HG02970 (cell line): ENCODE data around the gene S100A7A.
"Not testable (repeated sequence)": the region's sequence is repeated elsewhere in the genome, so short reads cannot be mapped to it uniquely, and the experiment has no call there.

Source experiments
- ATAC-seq: cut with Tn5 transposase; IDR thresholded peaks from one replicate; pipeline ENCODE4 v1.9.1; 2021; ENCODE audit warnings: mild to moderate bottlenecking, moderate library complexity, moderate number of reproducible peaks; ENCODE audit not compliant: unreplicated experiment, low FRiP score

S100A7A gene

DNA sequence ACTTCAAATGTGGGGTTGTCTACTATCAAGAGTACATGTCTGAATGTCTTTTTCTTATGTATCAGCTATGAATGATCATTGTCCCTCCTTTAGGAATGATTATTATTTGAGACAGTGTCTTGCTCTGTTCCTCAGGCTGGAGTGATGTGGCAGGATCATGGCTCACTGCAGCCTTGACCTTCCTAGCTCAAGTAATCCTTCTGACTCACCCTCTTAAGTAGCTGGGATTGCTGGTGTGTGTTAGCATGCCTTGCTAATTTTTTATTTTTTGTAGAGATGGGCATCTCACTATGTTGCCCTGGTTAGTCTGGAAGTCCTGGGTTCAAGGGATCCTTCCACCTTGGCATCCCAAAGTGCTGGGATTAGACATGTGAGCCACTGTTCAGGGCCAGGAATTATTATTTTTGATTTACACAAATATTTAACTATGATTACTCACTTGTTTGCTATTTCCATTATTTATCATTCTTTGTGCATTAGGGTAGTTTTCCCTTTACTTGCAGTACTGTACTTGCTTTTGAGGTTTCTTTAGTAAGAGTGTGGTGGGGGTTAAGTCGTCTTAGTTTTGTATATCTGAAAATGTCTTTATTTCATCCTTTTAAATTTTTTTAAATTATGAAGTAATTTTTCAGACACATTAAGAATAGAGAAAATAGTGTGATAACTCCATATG lies 31.3 kb downstream of the S100A7A start:
- ATAC-seq, result no peak

DNA sequence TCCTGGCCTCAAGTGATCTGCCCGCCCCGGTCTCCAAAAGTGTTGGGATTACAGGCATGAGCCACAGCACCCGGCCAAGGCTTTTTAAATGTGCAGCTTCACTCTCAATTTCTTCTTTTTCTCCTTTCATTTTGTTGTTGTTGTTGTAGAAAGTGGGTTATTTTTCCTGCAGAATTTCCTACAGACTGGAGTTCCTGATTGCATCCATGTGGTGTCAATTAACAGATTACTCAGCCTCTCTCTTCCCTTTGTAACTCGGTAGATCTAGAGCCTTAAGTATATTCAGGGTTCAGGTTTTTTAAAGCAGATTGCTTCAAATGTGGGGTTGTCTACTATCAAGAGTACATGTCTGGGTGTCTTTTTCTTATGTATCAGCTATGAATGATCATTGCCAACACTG lies 32.5 kb downstream of the S100A7A start:
- not testable (repeated sequence) for ATAC-seq

DNA sequence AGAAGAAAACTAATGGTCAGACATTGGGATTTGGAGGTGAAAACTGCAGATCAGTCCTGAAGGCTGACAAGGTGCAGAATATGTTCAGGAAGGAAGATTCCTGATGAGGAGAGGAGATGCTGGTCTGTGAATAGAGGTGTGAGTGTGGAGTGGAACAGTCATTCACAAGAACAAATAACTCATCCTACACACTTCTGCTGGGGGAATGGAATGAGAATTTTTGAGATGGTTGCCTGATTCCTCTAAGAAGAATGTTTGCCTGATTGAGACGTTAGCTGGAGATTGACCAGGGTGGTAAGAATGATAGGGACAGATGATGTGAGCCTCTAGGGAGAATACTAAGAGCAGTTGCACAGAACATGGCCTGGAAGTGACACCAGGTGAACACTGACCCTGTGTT lies 40.1 kb downstream of the S100A7A start:
- no peak for ATAC-seq

DNA sequence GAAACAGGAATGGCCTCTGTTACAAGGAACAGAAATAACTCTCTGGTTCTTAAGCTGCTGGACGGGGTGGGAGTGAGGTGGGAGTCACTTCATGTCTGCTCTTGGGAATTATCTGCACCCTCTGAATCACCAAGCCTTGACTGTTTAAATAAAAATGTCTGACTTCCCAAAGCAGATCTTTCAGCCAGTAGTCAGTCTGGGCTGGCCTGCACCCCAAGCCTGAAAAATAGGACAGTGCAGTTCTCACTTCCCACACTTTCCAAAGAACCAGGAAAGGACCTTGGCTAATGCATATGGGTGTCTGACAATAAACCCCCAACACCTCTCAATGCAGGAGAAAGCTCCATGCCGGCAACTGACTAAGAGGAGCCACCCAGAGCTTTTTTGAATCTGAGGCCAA lies 43.3 kb downstream of the S100A7A start:
- no peak for ATAC-seq

DNA sequence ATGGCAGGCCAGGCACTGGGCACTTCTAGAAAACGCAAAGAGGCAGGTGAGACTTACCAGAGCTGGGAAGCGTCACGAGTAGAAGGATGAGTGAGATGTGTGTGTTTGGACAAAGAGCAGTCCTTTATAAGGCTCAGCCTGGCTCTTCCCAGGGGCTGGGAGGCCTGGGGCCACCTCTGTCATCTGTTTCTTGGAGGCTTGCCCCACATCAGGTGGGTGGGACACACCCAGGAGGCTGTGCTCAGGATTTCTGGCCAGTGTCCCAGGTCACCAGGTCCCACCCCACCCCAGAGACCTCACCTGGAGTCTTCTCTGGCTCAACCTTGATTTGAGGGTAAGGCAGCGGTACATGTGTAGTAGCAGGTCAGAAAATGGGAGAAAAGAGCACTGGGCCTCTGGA lies 44.2 kb downstream of the S100A7A start, which contains the start of gene S100A7:
Gene S100A7, minus strand, starts transcription at position 101 of the 400 bp plus-strand sequence. CDS start 1,638 bp downstream, outside the sequence.
- ATAC-seq, result no peak

DNA sequence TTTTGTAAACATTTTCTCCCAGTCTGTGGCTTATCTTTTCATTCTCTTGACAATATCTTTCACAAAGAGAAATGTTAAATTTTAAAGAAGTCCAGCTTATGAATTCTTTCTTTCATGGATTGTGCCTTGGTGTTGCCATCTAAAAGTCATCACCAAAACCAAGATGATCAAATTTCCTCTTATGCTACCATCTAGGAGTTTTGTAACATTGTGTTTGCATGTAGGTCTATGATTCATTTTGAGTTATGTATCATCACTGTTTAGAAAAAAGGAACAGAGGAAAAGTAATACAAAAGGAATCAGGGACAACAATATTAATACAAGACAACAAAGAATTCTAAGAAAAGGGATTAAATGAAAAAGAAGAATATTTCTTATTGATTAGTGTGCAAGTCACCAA lies 46.4 kb downstream of the S100A7A start:
- not testable (repeated sequence) for ATAC-seq

DNA sequence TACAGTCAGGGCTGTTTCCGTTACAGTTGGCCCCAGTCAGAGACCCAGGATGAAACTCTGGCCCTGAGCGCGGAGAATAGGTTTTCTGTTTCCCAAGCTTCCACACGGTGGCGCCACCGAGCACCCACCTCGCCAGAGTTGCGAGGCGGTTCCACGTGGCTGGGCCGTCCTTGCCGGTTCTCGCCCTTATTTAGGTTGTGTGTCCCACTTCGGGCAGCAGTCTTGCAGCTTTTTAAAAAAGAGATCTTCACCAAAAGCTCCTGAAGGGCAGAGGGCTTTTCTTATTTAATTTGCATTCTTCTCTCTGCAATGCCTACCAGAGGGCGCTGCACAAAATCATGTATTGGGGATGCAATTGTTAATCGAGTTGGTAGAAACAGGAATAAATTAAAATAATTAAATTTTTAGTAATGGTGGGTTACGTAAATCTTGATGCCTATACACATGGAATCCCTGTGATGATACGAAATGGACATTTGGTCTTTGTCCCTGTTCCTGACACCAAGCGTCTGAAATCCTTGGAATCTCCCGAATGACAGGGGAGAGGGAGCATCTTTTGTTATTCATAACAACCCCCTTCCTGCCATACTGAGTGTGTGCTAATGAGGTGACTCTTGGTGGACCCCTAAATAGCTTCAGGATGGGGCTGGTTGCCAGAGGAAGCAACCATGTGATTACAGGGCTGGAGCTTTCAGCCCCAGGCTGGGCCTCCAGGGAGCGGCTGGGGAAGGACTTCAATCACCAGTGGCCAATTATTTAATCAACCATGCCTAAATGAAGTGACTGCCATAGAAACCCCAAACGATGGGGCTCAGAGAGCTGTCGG lies 49.7 kb downstream of the S100A7A start:
- no peak for ATAC-seq

DNA sequence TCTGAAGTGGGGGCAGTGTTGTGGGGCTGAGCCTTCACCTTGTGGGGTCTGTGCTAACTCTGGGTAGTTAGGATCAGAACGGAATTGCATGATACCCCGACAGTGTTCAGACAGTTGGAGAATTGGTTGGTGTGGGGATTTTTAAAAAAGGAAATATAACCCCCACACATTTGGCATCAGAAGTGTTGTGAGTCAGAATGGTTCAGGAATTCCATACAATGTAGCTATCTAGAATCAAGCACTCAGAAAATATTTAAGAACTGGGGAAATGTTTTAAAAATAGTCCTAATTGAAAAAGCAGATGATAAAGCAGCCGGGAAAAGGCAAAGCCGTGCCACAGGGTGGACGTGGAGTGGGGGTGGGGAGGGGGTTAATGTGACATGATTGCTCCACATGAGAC lies 50.6 kb downstream of the S100A7A start:
- ATAC-seq, result no peak

DNA sequence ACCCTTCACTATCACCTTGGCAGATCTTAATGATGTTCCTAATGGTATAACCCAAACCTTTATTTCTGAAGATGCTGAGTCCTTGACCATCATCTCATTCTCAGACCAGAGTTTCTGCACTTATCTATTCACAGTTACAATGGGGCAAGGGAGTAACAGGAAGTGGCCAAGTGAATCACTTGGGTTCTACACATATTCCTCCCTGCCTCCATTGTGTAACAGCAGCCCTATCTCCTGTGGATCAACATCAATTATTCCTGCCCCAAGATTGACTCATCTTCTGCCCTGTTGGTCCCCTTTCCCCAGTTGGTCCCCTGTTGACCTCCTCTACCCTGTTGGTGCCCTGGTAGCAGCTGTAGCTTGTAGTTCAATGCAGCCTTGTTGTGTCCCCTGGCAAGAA lies 54.4 kb downstream of the S100A7A start:
- no peak for ATAC-seq
